ENCODE results near the gene SLC44A4.
"Not testable (repeated sequence)": the region's sequence is repeated elsewhere in the genome, so short reads cannot be mapped to it uniquely, and the experiment has no call there.

The SLC44A4 gene

DNA sequence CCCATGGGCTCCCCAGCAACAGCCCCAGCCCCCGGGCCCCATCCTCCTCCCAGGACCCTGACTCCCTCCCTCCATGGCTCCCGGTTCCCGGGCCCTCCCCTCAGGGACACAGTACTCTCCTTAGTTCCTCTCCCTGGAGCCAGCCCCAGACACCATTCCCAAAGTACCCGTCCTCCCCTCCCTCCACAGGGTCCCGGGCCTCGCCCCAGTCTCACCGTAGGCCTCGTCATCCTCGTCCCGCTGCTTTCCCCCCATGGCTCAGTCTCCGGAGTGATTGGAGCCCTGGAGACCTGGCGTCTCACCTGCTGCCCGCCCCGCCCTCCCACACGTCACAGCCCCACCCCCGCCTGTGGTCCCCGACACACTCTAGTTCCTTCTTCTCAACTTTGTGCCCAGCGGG, at the start of gene SLC44A4:
TSS of gene SLC44A4 (minus strand) at position 272 of the 400 bp plus-strand sequence. CDS start at position 255, 17 bp downstream.
- no peak for DNase-seq

DNA sequence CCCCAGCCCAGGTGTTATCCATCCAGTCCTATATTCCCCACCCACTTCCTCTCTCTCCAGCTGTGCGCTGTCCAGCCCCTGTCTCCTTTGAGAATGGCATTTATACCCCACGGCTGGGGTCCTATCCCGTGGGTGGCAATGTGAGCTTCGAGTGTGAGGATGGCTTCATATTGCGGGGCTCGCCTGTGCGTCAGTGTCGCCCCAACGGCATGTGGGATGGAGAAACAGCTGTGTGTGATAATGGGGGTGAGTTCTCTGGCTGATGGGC, 49.8 kb upstream of the SLC44A4 start:
- DNase-seq = no peak

DNA sequence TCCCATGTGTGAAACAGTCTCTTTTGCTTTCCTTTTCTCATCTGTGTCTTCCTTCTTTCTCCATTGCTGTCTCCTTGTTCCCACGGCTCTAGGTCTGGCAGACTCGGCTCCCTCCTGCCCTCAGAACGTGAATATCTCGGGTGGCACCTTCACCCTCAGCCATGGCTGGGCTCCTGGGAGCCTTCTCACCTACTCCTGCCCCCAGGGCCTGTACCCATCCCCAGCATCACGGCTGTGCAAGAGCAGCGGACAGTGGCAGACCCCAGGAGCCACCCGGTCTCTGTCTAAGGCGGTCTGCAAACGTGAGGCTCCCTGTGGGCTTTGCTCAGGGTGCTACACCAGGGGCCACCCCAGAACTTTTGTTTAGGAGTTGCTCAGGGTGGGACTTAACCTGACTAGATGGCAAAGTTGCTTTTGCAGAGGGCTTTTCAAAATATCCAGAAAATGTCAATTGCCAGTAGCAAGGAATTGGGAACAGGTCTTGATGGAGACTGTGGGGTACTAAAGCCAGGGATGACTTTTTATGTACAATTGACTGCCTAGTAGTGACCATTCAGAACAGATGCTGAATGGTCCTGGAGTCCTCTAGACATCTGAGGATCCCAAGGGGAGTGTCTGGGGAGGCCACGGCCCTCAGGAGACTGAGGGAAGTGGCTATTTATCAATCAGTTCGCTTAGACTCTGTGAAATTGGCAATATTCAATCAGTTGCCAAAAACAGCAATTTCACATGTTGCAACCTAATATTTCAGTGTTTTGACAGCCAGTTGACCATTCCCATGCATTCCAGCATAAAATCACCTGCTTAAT, 49.3 kb upstream of the SLC44A4 start:
- no peak for DNase-seq

DNA sequence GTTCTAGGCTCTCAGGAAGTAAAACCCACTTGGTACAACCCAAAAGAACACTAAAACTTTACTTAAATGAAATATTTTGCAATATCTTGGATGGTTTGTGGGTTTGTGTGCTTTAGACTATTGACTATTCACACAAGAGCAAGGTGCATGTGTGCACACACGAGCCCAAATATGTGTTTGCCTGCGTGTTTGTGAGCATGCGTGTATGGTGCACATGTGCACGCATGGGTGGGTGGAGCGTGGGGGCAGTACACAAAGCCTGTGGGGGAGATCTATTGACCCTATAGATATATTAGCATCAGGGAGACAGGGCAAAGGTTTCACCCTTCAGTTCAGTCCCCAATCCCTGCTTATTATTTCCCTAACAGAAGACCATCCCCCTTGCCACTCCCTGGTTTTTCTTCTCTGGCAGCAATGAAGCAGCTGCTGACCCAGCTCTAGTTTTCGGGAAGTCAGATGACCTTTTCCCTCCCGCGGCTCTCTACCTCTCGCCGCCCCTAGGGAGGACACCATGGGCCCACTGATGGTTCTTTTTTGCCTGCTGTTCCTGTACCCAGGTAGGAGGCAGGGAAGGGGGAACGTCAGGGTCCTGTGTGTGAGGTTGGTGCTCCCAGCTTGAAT, 48.6 kb upstream of the SLC44A4 start, which contains the start of gene C2:
TSS of gene C2 (plus strand) at position 476 of the 621 bp plus-strand sequence. CDS start at position 512, 36 bp downstream.
- DNase-seq = peak; percentile 56

DNA sequence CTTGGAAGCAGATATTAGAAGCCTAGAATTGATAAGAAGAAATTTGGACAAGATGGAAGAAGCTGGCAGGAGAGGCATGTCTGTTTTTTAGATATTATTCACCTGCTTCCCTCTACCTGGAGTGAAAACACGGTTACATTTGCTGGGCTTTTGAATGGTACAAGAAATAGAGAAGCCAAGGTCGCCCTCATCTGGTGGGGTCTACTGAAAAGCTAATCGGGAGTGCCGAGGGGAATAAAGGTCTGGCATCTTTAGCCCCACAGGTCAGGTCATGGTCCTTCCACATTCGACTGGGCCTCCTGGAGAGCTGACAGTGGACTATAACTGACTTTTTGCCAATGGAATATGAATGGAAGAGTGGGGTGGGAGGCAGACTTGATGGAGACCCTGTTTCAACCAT, 44.1 kb upstream of the SLC44A4 start:
- no peak for DNase-seq

DNA sequence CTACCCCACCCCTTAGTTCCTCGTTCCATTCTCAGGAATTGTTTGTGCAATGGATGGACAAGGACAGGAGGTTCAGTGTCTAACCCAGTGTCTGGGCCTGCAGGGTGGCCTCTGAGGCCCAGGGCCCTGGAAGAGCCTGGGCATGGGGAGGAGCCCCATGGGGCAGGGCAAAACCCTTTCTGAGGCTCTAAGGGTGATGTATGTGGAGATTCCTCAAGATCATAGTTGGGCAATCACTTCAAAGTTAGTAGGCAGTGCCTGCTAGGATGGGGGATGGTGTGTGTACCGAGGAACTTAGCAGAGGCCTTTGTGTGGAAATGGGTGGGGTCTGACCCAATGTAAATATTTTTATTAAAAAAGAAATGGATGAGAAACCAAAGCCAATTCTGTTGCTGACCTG, 42.0 kb upstream of the SLC44A4 start:
- DNase-seq = peak; percentile 56

DNA sequence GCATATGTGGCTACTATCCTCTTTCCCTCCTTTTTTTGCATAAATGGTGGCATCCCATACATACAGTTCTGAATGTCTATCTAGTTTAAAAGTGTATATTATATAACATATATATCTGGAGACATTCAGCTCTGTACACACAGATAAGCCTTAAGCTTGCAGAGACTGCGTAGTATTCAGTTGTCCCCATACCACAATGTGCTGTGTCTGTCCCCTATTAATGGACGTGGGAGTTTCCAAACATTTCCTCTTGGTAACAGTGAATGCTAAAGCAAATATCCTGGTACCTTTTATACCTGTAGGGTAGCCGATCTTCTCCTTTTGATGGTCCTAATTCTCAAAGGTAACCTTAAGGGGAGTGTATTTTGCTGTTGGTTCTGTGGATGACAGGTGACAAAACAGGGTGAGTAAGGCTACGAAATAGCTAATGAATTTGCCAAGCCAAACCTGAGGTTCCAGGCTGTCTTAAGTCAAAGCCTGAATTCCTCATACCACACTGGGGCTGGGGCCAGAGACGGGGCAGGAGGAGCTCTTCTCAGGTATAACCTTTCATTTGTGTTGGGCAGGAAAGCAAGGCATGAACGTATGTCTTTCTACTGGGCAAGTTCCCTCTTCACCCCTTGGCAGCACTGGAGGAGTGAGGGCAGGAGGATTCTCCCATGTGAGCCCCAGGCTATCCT, 41.0 kb upstream of the SLC44A4 start:
- DNase-seq = no peak

DNA sequence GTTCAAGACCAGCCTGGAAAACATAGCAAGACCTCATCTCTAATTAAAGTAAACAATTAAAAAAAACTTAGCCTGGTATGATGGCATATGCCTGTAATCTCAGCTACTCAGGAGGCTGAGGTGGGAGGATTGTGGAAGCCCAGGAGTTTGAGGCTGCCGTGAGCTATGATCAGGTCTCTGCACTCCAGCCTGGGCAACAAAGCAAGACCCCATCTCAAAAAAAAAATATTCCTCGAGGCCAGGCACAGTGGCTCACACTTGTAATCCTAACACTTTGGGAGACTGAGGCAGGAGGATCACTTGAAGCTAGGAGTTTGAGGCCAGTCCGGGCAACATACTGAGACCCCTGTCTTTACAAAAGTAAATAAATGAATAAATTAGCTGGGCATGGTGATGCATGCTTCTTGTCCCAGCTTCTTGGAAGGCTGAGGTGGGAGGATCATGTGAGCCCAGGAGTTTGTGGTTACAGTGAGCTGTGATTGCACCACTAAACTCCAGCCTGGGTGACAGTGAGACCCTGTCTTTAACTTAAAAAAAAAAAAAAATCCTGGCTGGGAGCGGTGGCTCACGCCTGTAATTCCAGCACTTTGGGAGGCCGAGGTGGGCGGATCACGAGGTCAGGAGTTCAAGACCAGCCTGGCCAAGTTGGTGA, 39.4 kb upstream of the SLC44A4 start:
- peak; percentile 7 for DNase-seq

DNA sequence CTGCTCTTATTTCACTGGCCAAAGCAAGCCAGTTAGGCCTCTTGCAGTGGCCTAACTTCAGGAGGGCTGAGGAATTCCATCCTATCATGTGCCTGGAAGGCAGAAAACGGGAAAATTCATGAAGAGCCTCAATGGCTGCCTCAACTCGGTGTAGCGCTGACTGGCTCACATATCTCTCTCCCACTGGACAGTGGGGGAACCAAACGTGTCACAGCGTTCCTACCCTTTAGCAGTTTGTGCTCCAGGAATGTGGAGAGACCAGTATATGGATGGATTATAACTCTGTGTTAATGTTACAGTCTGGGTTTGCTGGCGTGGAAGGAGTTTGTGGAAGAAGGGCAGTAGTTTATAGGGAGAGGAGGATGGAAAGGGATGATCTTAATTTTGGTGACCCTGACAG, 37.0 kb upstream of the SLC44A4 start:
- DNase-seq = no peak

DNA sequence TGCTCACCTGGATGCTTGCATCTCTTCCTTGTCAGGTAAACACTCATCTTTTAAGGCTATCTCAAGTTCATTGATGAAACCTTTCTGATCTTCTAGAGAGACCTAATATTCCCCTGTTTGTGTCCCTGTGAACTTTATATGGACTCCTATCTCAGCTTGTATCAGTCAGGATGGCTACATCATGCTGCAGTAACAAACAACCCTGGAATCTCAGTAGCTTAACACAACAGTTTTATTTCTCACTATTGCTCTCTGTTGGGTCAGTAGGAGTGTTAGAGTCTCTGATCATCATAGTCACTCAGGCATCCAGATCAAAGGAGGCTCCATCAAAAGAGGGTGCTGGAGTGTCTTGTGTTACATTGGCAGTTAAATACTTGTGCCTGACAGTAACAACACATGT, 36.6 kb upstream of the SLC44A4 start:
- DNase-seq = no peak

DNA sequence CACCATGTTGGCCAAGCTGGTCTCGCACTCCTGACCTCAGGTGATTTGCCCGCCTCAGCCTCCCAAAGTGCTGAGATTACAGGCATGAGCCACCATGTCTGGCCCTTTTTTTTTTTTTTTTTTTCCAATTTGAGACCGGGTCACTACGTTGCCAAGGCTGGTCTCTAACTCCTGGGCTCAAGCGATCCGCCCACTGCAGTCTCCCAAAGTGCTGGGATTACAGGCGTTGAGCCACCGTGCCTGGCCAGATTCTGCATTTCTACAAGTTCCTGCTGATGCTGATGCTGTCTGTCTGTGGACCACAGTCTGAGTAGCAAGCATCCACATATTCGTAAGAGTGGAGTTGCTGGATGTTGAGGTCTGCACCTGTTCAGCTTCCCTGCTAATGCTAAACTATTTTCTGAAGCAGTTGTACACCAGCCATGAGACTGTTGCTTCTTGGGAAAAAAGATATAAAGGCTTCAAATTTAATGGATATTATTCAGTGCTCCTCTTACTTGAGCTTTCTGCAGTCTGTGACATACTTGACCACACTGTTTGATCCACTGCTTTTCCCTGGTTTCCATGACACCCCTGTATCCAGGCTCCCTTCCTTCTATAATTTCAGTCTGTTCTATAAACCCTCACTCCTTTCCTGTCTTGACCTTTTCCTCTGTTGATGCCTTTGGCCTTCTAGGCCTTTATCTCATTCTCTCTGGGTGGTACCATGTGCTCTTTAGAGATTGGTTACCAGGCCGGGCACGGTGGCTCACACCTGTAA, 33.2 kb upstream of the SLC44A4 start:
- no peak for DNase-seq

DNA sequence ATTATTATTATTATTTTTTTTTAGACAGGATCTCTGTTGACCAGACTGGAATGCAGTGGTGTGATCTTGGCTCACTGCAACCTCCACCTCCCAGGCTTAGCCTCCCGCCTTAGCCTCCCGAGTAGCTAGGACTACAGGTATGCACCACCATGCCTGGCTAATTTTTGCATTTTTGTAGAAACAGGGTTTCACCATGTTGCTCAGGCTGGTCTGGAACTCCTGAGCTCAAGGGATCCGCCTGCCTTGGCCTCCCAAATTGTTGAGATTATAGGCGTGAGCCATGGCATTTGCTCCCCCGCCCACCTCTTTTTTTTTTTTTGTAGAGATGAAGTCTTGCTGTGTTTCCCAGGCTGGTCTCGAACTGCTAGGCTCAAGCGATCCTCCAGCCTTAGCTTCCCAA, 30.5 kb upstream of the SLC44A4 start:
- not testable (repeated sequence) for DNase-seq

DNA sequence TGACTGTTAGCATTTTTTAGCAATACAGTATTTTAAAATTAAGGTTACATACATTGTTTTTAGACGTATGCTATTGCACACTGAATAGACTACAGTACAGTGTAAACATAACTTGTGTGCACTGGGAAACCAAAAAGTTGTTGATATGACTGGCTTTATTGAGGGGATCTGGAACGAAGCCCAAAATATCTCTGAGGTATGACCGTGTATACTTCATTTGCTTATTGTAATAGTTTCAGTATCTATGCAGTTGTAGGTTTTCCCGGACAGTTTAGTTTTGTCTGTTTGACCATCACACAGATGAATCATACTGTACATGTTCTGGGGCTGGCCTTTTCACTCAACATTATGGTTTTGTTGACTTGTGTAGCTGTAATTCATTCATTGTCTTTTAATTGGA, 30.0 kb upstream of the SLC44A4 start:
- DNase-seq = peak; percentile 53

DNA sequence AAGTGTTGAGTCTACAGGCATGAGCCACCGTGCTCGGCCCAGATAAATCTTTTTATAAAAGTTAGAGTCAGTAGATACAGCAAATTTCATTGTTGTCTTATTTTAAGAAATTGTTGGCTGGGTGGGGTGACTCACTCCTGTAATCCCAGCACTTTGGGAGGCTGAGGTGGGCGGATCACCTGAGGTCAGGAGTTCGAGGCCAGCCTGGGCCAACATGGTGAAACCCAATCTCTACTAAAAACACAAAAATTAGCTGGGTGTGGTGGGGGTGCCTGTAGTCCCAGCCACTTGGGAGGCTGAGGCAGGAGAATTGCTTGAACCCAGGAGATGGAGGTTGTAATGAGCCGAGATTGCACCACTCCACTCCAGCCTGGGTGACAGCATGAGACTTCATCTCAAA, 29.5 kb upstream of the SLC44A4 start:
- not testable (repeated sequence) for DNase-seq

DNA sequence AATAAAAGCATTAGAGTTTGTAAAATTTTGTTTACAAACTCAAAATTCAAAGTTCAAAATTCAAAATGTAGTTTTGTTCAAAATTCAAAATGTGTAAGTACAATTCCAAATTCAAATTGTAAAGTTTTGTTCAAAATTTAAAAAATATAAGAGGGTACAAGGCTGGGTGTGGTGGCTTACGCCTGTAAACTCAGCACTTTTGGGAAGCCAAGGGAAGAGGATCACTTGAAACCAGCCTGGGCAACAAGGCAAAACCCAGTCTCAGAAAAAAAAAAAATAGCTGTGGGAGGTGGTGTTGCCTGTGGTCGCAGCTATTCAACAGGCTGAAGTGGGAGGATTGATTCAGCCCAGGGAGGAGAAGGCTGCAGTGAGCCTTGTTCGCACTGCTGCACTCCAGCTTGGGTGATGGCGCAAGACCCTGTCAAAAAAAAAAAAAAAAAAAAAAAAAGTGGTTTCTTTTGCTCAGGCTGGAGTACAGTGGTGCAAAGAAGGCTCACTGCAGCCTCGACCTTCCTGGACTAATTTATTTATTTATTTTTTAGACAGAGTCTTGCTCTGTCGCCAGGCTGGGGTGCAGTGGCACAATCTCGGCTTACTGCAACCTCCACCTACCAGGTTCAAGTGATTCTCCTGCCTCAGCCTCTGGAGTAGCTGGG, 28.5 kb upstream of the SLC44A4 start:
- peak; percentile 97 for DNase-seq

DNA sequence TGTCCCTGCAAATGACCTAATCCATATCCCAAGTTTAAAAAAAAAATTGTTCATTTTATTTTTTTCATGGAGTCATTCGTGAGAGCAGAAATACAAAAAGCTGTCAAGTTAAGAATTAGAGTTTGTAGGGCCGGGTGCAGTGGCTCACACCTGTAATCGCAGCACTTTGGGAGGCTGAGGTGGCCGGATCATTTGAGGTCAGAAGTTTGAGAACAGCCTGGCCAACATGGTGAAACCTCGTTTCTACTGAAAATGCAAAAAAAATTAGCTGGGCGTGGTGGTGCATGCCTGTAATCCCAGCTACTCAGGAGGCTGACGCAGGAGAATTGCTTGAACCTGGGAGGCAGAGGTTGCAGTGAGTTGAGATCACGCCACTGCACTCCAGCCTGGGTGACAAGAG, 27.9 kb upstream of the SLC44A4 start:
- DNase-seq = not testable (repeated sequence)

DNA sequence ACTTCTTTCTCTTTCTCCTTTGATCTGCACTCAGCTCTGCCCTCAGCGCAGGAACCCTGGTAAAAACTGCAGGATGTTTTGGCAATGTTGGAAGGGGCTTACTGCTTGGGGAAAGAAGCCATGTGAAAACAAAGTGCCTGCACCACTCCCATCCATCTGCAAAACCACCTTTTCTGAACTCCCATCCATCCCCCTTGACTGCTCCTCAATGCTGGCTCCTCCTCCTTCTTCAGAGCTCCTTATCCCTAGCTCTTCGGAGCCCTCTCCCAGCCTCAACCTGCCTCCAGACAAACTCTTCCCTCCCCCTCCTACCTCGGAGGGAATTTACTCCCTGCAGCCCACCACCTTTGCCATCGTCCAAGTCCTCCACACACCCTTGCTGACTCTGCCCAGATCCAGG, 27.3 kb upstream of the SLC44A4 start:
- no peak for DNase-seq

DNA sequence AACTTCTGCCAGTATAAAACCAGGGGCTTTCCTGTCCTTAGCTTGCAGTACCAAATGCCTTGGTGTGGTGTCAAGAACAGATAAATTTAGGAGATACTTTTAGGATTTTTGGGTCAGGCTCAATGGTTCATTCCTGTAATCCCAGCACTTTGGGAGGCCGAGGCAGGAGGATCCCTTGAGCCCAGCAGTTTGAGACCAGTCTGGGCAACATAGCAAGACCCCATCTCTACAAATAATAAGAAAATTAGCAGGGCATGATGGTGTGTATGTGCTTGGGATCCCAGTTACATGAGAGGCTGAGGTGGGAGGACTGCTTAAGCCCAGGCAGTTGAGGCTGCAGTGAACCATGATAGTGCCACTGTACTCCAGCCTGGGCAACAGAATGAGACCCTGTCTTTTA, 26.2 kb upstream of the SLC44A4 start:
- DNase-seq = no peak

DNA sequence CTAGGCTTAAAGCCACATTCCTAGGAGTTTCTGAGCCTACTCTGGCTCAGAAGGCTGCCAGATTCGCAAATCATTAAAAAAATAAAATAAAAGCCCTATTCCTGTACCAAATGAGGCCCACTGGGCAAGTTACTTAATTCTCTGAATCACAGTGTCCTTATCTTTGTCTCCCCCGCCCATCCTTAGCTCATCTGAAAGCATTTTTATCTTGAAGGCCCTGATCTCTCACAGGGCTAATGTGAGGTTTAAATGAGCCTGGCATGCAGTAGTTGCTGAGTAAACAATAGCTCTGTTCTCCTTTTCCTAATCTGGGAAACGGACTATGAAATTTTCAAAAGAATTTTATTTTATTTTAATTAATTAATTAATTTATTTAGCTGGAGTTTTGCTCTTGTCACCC, 25.2 kb upstream of the SLC44A4 start:
- DNase-seq = no peak

DNA sequence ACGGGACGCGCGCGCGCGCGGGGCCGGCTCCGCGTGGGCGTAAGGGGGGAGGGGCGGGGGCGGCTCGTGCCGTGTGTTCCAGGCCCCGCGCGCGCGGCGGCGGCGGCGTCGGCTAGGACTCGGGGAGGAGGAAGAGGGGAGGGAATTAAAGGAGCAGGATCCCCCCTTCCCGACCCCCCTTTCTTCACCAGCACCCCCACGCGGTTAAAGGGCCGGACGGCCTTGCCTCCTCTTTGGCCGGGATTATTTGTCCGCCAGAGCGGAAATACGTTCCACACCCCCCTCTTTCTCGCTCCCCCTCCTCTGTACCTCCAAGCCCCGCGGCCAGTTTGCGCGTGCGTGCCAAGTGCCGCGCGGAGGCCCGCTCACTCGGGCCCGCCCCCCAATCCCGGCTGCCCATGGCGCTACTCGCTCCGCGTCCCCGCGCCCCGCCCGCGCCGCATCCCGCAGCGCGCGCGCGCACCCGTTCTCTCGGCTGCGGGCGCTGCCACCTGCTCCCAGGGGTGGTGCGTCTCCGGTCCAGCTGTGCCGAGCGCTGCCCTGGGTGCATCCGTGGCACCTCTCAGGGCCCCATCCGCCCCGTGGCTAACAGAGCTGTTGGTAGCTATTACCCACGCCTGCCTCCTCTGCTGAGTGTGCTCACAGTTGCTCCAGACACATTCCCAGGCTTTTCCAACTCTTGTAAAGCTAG, 23.3 kb upstream of the SLC44A4 start, which contains the start of gene ZBTB12:
TSS of gene ZBTB12 (minus strand) at position 134 of the 691 bp plus-strand sequence. CDS start 781 bp downstream, outside the sequence.
- DNase-seq = peak; percentile 83

DNA sequence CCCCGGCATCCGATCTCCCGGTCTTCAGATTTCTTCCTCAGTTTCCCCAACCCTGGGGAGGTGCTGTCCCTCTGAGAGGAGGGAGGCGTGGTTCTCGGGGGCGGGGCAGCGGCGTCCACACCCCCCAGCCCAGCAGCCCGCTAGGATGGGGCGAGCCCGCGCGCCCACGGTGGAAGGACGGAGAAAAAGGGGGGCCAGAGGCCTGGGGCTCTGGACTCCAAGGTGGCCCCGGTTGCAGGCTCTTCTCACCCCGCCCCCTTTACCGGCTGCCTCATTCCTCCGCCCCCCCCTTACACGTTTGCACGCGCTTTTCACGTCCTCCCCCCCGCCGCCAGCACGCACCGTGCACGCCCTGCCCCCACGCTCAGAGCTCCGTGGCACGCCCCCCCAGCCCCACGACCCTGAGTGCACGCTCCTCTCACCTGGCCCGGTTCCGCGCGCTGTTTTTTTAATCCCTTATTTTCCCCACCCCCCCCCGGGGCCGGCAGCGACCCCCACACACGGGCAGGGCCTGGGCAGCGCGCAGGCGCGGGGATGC, 22.7 kb upstream of the SLC44A4 start:
- DNase-seq = peak; percentile 14

All from MV-4-11 (cell line).